Transverse colon (tissue), 4 donors: ENCODE results near the gene RNPS1.
"Not testable (repeated sequence)": the region's sequence is repeated elsewhere in the genome, so short reads cannot be mapped to it uniquely, and the experiment has no call there.

Source experiments
- CTCF ChIP-seq, 5 experiments: fragments of 200-600 bp in 3 of 5; fragments of 450-650 bp in 2 of 5; sonication (generic) in 3 of 5; IDR thresholded peaks; 1 replicate in 2 of 5; 2 replicates in 3 of 5; pipeline ENCODE4 v1.5.1; 2016 to 2017; ENCODE audit warnings: antibody characterized with exemption in 5 of 5, inconsistent platforms in 3 of 5, mild to moderate bottlenecking in 2 of 5, moderate library complexity in 1 of 5
- EP300 ChIP-seq: sonication (generic); formaldehyde crosslinking; IDR thresholded peaks from one replicate; pipeline ENCODE4 v1.6.1; 2017; ENCODE audit warnings: antibody characterized with exemption, low read depth
- POLR2A ChIP-seq: fragments of 450-650 bp; IDR thresholded peaks from one replicate; pipeline ENCODE4 v1.6.1; 2016; ENCODE audit warnings: antibody characterized with exemption, mild to moderate bottlenecking, moderate library complexity
- POLR2AphosphoS5 ChIP-seq, 3 donors: sonication (generic); formaldehyde crosslinking; IDR thresholded peaks; one replicate each; pipeline ENCODE4 v1.6.1; 2016; ENCODE audit warnings: antibody characterized with exemption in 3 of 3

DNA sequence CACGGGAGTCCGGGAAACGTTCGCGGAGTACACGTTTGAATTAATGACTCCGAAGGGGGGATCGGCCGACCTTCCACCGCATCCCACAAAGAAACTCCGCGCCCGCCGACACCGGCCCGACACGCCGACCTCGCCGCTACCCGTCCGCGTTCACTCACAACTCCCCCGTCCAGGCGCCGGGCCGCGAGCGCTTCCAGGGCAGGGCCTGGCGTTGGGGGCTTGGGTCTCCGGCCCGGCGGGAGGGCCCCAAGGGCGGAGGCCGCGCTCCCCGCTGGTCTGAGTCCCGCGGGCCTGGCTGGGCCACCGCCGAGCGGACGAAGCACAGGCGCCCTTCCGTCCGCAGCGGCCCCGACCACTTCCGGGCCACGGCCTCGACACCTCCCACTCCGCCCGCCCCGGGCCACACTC lies 417 bp downstream of the RNPS1 start:
- not testable (repeated sequence) for TF ChIP-seq POLR2A; POLR2AphosphoS5 (IDR thresholded peaks at IDR 0.05); CTCF (IDR thresholded peaks at IDR 0.05); EP300
